NCI-H2227 treated with DMSO at 0.1 percent for 48 hours (cell line): Measurements from ENCODE around the gene CD300E.

Experiments
- DNase-seq: peaks from one replicate; lab custom pipeline; 2025; lab: John Stamatoyannopoulos, UW

Gene CD300E

GRCh38 chr17:74566132-74566753, 57.3 kb downstream of the CD300E start:
- DNase-seq, result no peak

GRCh38 chr17:74565126-74565525, 58.4 kb downstream of the CD300E start:
- no peak for DNase-seq

GRCh38 chr17:74563358-74563757, 60.2 kb downstream of the CD300E start:
- DNase-seq, result no peak

GRCh38 chr17:74561586-74561985, 62.0 kb downstream of the CD300E start:
- no peak for DNase-seq
